Ramos (cell line): ENCODE data around the gene GFRA1.

Experiments used
- in situ Hi-C: fragments of 300-500 bp; cut with MboI; formaldehyde crosslinking; loops from one replicate; pipeline ENCODE4 v1.14.3; 2022; ENCODE audit warnings: low sequenced_read_pairs; ENCODE audit not compliant: unreplicated experiment

Gene GFRA1

DNA sequence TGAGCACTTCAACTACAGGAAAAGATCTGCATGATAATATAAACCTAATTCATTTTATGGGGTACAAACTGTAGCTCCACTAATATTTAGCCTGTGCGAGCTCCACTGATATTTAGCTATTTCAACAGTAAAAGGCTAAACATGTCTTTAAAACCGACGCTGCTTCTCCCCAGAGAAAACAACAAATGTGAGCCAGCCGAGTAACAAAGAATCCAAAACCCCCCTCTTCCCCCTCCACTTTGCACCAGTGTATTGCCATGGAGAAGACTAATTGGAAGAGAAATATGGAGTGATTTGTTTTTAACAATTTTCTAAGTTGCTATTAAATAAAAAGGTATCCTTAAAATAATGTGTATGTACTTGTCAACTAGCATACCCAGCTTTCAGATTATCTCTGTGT, 136.7 kb downstream of the GFRA1 start:
- in situ Hi-C loops, result no loop called here

DNA sequence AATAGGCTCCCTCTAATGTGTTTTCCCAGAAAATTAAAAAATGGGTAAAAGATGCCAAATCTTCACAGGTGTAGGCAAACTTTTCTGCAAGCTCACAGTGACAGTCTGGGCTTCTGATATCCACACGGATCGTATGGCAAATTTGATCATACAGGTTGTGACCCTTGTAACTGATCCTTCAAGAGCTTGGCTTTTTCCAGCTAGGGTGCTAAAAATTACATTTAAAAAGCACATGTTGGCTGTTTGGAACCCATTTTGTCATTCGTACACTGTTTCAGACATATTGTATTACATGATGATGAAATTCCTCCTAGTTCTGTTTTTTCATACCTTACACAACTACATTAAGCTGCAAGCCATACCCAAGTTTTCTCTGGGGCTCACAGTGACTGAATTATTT, 138.7 kb downstream of the GFRA1 start:
- in situ Hi-C loops, result no loop called here

DNA sequence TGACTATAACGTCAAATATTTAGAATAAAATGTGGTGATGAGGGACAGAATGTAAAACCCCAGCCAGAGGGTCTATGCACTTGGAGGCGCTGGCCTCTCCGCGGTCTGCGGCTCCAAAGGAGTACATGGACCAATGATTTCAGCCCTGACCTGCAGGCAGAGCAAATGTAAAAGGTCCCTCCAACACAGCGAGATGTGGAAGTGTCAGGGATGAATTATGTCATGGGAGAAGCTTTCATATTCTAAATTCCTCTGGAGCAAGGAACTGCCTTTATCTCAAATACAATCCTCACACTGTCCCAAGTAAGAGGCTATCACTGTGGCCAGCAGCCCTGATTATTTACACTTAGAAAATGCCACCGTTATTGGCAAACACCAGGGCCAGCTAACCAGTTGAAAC, 139.4 kb downstream of the GFRA1 start:
- in situ Hi-C loops, result no loop called here

DNA sequence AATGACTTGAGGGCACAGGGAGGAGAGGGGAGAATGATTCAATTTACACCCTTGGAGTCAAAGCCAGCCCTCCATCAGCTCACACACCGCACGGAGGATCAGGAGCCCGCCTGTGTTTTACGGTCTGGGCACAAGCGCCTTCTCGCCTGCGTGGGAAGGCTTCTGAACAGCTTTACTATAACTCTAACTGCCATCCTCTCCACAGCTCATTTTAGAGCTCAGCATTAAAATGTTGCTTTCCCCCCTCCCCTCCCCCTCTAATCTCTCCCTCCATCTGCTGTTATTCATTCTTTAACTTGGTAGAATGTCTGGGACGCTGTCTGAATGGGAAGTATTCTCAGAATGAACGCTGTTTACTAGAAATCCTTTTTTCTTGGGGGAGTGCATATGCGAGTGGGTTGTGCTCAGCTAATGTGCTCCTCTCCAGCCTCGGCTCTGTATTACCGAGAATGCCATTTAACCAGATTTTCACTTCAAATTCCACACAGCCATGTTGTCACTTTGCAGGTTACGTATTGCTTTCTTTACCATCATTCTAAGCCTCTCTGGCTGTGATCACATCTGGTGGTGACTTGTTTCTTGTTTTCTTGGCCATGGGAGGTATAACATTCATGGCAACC, 140.1 kb downstream of the GFRA1 start:
- in situ Hi-C loops, result no loop called here

DNA sequence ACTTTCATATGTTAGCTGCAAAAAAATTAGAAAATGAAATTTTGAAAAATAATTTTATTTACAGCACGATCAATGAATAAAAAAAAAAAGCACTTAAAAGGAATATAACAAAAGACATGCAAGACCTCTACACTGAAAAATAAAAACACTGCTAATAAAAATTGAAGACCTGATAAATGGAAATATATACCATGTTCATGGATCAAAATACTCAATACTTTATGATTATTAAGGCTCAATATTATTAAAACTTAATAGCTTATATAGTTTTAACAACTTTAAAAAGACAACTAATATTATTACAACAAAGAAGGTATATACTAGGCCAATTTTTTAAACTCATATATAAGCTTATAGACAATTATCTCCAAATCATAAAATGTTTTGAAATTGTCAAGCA, 143.0 kb downstream of the GFRA1 start:
- in situ Hi-C loops, result no loop called here

DNA sequence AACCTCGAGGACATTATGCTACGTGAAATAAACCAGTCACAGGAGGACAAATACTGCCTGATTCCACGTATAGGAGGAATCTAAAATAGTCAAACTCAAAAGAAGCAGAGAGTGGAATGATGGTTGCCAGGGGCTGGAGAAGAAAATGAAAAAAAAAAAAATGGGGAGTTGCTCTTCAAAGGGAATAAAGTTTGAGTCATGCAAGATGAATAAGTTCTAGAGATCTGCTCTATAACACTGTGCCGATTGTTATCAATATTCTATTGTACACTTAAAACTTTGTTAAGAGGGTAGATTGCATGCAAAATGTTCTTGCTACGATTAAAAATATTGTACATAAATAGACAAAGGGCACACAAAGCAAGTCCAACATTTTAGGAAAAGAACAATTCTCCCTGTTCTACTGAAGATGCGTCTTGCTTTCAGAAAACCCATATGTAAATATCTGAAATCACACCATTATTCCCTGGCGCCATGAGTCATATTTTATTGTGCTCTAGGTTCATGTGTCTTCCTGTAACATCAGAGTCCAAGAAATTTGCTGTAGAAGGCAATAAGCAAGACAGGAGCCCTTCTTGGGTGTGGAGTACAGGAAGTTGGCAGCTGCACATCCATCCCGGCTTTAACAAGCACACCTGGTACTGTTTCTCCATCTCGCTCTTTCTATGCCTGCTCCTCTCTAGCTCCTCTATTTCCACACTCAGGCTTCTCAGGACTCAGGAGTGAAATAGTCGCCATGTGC, 145.9 kb downstream of the GFRA1 start:
- in situ Hi-C loops, result no loop called here

DNA sequence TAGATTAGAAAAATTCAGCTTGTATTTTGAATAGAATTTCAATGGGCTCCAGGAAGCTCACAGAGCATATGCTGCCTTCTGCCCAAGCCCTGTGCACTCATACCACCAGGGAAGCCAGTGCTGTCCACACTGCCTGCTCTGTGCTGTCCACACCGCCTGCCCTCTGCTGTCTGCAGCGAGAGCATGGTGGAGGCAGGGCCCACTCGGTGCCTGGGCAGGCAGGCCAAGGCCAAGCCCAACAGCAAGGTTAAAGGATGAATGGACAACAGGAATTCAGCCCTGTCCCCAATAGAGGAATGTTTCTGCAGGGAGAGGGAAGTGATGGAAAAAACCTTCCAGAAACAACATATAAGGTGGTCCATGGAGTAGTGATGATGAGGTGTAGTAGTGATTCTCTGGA, 146.8 kb downstream of the GFRA1 start:
- in situ Hi-C loops, result no loop called here

DNA sequence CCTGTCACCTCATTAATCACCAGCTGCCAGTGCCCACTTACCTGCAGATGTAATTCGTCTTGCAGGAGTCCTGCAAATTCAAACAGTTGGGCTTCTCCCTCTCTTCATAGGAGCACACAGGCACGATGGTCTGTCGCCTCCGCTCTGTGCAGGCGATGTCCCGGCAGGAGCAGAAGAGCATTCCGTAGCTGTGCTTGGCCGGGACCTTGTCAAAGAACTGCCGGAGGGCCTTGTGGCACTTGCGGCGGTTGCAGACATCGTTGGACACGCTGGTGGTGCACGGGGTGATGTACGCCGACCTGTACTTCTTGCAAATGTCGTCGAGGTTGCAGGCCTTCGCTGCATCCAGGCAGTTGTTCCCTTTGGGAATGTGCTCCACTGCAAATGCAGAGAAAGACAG, 147.8 kb downstream of the GFRA1 start:
- in situ Hi-C loops, result no loop called here

DNA sequence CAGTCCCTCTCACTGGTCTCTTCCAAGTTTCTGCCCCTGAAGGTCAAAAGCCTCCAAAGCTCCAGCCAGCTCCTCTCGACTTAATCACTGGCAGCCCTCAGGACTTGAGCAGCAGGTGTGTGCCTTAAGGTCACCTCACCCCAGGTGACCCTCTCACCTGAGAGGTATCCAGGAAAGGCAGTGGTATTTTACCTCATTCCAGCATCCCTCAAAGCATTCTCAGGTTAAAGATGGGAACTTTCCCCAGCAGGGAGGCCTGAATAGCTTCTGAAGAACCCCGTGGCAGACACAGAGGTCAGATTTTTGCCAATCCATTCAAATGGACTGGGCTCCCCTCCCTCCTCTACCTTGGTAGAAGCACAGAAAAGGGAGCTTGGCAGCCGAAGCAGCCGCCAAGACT, 148.2 kb downstream of the GFRA1 start:
- in situ Hi-C loops, result no loop called here

DNA sequence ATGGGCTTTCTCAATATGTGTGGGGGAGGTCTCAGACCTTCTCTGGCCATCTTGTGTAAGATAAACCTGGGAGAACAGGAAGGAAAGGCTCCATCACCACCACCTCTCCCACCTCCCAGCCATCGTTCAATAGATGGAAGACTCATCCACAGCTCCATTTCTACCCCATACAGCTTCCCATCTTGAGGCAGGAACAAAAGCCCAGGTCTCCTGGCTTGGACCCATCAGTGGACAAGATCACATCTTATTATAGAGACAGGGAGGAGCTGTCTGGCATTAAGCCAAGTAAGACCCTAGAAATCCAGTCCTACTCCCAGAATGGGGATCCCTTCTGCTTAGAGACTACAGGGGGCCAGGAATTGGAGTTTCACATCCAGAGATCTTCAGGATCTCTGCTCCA, 150.3 kb downstream of the GFRA1 start:
- in situ Hi-C loops, result no loop called here

DNA sequence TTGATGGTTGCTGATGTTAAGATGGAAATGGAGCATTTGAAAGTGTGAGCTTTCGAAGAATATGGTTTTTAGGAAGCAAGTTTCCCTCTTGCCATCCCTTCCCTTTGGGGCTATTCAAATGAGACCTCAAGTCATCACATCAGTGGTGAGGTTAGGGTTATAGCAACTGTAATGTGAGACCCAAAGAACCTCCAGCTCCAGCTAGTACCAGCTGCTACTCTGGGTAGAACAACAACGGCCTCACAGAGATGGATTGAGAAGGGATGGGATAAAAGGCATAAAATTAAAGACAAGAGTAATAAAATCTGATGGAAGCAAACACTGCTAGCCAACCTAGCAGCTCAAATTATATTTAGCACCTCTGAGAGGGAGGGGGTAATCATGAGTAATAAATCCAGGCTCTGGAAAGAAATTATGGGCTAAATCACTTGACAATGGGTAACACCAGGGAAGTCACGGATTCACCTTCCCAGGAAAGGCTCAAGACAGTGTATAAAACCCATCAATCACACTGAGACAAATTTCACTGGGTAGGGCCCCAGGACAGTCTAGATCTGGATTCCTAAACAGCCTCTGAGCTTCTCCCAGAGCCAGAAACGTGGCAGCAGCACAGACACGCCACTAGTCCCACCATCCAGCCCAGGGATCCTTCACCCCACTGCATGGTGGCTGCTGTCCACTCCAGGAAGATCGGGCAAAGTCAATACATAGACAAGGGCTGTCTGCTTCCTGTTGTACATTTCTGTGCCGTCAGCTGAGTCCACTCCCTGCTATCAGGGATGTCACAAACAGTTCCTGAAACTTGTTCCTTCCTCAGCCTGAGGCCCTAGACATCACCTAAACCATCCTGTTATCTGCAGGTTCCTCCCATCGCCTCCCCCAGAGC, 151.1 kb downstream of the GFRA1 start:
- in situ Hi-C loops, result no loop called here

DNA sequence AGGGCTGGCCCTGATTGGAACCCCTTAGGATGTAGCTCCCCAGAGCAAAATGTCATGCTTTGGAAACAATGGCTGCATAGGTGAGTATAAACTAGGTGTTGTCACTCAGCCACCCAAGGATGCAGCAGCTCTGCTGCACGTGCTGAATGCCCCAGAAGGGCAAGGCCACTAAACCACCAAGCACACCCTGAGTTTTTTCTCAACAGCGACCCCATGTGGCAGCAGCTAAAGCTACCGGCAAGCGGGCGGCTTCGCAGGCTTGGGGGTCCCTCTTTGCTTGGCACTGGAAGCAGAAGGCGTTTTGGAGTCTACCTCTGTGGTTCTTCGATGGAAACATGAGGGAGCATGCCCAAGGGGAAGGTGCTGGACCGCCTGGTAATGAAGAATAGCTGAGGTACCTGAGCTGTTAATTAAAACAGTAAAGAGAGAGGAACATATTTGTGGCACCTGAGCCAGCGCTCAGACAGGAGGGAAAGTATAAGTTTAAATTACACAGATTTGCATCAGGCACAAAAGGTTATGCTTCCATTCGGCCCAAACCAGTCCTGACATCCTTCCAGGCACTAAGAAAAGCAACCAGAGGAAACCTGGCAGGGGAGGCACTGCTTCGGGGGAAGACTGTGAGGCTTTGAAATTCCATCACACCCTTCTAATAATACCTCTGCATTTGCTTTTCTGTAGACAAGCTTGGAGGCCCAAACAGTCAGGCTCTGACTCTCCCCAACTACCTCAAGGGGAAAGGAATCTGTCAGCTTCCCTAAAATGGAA, 152.1 kb downstream of the GFRA1 start:
- in situ Hi-C loops, result no loop called here

DNA sequence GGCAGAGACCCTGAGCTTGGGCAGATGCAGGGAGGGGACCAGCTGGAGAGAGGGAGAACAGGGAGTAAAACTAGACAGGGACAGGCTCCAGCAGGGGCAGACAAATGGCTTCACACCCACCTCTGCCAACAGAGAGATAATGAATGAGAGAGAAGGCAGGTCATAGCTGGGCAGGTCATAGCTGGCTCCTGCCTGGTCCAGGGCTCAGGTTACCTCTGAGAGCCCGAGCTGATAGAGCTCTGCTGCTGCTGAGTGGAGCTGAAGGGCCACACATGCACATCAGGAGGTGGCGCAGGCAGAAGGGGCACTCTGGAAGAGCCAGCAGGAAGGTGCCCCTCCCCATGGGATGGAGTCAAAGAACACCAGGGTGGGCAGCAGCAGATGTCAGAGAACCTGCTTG, 154.2 kb downstream of the GFRA1 start:
- in situ Hi-C loops, result no loop called here

DNA sequence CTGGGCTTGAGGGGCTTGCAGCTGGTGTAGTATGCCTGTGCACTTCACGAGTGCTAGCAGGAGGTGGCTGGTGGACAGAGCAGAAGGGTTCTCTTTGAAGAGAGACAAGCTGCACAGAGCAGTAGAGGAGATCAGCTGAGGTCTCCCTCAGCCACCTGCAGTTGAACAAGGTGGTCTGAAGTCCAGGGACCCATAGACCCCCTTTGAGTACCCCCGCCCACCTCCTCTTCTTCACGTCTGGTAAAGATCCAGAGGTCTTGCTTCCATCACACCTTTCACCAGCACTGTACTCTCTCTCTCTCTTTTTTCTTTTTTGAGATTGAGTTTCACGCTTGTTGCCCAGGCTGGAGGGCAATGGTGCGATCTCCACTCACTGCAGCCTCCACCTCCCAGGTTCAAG, 157.2 kb downstream of the GFRA1 start:
- in situ Hi-C loops, result no loop called here

DNA sequence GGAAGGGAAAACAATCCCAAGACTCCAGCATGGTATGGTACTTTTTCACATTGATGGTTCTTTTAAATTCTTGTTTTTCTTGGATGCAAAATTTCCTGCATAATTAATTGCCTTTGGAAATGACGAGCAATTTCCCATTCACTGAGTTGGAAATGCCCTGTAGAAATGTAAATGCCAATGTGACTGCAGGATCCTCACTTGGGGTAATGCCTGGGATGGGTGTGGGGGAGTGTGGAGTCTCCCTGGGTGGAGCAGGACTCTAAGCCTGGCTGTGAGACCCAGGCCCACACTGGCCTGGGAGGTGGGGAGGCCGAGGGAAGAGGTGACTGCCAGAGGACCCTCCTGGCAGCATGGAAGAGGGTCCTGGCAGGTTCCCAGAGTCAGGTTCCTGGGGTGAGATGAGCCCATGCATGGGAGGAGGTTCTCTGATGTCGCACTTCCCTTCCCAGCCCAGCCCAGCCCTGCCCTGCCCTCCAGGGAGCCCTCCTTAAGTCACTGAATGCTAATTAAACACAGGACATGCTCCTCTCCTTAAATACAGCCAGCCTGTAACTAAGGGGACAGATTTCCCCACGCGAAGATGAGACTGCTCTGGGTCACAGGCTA, 157.9 kb downstream of the GFRA1 start:
- in situ Hi-C loops, result no loop called here

DNA sequence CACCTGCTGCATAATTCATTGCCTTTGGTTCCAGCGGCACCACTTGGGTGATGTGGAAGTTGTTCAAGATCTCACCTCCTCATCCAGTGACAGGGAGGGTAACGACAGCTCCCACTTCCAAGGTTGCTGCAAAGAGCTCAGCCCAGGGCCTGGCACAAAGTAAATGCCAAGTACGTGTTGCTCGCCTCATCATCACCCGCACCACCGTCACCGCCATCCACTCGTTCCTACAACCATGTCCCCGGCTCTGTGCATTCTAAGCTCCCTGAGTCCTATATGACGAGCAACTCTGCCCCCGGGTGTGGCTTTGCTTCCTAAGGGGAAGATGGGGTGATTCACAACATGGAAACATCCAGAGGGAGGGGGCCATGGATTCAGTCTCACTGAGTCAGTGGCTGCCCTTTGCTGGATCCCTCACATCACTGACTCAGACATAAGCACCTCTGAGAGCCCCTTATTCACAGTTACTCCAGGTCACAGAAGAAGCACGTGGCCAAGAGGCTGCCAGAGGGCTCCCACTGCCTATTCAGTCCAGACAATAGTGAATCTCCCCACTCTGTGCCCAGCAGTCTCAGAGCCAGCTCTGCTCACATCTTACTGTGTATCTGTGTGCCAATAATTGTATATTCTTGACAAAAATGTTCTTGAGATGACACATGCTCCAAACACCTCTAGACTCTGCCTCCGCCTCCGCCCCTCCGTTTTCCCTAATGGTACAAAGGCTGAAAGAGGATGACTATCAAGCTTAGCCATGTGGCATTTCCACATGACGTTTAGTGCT, 159.1 kb downstream of the GFRA1 start:
- in situ Hi-C loops, result no loop called here

DNA sequence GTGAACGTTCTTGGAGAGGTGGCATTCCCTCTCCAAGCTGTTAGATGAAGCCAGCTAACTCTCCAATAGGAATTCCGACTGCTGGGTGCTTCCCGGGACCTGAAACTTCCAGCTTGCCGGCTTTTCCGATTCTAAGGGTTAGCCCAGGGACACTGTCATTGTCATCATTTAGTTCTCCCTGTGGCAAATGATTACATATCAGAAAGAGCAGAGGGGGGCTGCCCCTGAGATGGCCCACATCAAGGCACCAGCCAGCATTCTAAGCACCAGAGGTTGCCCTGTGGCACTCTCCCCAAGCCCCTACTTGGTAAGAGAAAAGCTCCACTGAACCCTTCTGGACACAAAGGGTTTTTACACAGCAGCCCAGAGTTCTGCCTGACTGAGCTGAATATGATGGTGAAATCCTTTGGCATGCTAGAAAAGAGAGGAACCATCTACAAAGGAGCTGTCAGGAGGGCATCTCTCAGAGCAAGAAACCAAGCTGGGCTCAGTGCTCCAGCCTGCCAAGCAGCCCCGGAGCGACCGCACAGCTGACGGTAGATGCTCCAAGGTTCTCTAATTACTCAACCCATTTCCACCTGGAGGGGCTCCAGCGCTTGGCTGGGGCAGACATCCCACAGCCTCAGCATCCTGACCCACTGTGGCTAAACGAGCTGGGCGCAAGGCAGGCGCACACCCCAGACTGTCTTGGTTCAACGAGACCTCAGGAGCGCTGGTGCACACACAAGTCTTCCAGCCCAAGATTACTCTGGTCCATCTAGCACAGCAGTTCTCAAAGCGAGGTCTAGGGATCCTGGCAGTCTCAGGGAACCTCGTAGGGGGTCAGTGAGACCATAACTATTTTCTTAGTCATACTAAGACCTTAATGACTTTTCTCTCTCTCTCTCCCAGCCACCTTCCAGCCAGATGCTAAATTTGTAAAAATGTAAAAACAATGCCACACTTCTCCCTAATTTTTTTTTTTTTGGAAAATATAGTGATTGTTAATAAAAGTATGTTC, 160.5 kb downstream of the GFRA1 start:
- in situ Hi-C loops, result no loop called here

DNA sequence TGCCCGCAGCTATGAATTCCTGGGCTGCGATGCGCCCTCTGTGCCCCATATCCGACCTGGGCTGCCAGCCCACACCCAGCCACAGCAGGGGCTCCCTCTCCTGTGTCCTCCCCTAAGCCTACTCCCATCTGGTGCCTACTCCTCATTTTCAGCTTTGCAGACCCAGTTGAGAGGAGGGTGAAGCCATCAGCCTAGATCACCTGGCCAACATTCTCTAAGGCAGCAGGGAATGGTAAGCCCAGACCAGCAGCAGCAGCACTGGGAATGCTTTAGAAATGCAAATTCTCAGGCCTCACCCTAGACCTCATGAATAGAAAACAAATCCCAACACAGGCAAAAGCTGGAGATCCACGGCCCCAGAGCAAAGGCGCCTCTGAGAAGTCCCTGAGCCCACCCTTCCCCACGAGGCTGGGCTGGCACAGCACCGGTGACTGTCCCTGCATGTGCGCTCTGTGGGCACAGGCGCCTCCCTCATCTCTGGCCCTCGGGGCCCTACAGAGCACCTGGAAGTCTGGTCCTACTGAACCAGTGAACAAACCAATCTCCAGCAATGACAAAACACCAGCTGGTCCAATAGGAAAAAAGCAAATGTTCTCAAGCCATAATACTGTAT, 161.4 kb downstream of the GFRA1 start:
- in situ Hi-C loops, result no loop called here
